GM12878 (cell line): ENCODE measurements around the gene KCNA2.

Source experiments
- HDAC2 ChIP-seq: fragments of 200-600 bp; sonication (generic); IDR thresholded peaks from 2 replicates; pipeline ENCODE4 v1.6.1; 2017
- MTA3 ChIP-seq: IDR thresholded peaks from 2 replicates; pipeline ENCODE4 v1.6.1; 2012; ENCODE audit warnings: low read length, inconsistent platforms, borderline replicate concordance
- POLR2A ChIP-seq: IDR thresholded peaks from 2 replicates; pipeline ENCODE4 v1.6.1; 2011; ENCODE audit warnings: low read depth, mild to moderate bottlenecking, low read length
- SMAD1 ChIP-seq: fragments of 450-650 bp; IDR thresholded peaks from 2 replicates; pipeline ENCODE4 v1.6.1; 2018; ENCODE audit warnings: mild to moderate bottlenecking, low read depth; ENCODE audit not compliant: partially characterized antibody
- TF ChIP-seq, protein P1 (sequence below), 3 experiments: IDR thresholded peaks in 2 of 3; conservative IDR thresholded peaks in 1 of 3; 2 replicates each; pipeline ENCODE4 v1.5.1; 2011; ENCODE audit warnings: low read depth in 3 of 3, low read length in 3 of 3, mild to moderate bottlenecking in 3 of 3, control low read depth in 2 of 3, moderate library complexity in 2 of 3, inconsistent platforms in 1 of 3, mixed read lengths in 1 of 3; ENCODE audit not compliant: control insufficient read depth in 2 of 3, insufficient read depth in 1 of 3; ENCODE audit errors: extremely low read depth in 1 of 3

DNA sequence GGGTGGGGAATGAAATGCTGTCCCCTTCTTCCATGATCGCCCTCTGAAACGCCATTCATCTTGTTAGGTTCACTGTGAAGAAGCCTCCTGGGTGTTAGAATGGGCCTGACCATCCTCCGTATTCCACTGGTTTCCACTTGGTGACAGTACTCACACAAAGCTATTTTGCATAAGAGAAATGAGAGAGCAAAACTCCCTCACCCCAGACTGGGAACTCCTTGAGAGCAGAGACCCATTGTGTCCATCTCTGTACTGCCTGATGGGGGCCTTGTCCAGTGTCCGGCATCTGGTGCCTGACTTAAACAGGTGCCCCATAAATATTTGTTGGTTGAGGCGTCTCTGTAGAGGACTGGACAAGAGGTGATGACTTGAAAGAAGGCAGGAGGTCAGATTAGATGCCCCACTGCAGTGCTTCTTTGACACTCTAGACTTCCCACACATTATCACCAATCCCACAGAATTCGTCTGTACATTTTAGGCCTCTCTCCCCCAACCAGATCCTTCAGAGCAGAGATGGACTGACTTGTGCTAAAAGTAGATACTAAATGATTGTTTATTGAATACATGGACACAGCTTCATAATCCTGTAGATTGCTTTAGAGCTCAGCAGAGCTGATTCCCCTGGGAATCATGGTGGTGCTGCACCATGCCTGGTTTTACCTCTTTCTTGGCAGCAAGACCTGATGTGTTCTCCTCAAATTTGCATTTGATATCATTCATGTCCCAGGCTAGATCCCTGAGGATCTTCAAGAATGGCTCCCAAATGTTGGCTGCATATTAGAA is 22.4 kb upstream of the KCNA2 start:
- no peak for TF ChIP-seq HDAC2
- TF ChIP-seq, protein P1, sequence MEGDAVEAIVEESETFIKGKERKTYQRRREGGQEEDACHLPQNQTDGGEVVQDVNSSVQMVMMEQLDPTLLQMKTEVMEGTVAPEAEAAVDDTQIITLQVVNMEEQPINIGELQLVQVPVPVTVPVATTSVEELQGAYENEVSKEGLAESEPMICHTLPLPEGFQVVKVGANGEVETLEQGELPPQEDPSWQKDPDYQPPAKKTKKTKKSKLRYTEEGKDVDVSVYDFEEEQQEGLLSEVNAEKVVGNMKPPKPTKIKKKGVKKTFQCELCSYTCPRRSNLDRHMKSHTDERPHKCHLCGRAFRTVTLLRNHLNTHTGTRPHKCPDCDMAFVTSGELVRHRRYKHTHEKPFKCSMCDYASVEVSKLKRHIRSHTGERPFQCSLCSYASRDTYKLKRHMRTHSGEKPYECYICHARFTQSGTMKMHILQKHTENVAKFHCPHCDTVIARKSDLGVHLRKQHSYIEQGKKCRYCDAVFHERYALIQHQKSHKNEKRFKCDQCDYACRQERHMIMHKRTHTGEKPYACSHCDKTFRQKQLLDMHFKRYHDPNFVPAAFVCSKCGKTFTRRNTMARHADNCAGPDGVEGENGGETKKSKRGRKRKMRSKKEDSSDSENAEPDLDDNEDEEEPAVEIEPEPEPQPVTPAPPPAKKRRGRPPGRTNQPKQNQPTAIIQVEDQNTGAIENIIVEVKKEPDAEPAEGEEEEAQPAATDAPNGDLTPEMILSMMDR (IDR thresholded peaks at IDR 0.05 in 2 of 3, conservative IDR thresholded peaks at IDR 0.05 in 1 of 3; ENCODE audit: control insufficient read depth in 2 of 3, extremely low read depth in 1 of 3, insufficient read depth in 1 of 3, low read depth in 3 of 3, low read length in 3 of 3) = no peak
- TF ChIP-seq SMAD1 = no peak
- TF ChIP-seq POLR2A = no peak
- no peak for TF ChIP-seq MTA3
